Panc1 (cell line): Measurements from ENCODE around the gene KREMEN2.

Source experiments
- TF ChIP-seq, protein P1 (sequence below): fragments of 450-650 bp; IDR thresholded peaks from 2 replicates; pipeline ENCODE4 v1.5.1; 2017; ENCODE audit warnings: mild to moderate bottlenecking
- TF ChIP-seq, protein P2 (sequence below), 2 experiments: IDR thresholded peaks; 2 replicates each; pipeline ENCODE4 v1.6.1; 2011 to 2012; ENCODE audit warnings: low read depth in 2 of 2, control low read depth in 1 of 2, low read length in 1 of 2, mild to moderate bottlenecking in 1 of 2, moderate library complexity in 1 of 2; ENCODE audit not compliant: insufficient read depth in 1 of 2

DNA sequence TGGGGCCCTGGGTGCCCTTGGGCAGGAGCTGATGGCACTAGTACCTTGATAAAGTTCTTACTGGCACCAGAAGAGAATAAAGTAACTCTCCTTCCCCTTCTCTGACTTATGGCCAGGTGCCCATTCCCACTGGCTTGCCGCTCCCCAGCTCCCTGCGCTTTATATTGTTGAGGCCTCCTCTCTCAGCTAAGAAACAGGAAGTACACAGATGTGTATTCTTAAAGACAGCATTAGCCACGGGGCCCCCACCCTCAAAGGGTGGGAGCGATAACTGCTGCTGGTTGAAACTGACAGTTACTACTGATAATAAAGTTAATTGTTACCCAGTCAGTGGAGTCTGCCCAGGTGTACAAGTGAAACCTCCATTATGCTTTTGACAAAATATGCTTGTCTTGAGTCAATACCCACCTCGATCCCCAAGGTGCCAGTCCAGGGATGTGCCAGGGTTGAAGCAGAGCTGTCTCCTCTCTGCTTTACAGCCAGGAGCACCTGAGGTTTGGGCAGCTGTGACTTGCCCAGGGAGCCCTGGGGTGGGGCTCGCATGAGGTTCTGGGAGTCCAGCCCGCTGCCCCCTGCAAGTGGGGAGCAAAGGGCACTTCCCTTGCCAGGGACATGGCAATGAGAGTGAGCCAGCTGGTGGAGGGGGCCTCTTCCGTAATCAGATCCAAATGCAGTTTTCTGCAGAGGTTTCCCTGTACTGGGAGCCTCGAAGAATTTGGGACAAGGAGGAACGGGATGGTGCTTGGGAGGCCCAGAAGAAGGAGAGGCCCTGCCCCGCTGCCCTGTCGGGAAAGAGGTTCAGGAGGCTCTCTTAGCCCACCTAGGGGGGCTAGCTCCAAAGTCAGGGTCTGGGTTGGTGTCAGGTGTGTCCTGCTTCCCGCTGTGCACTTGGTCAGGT is 43.2 kb downstream of the KREMEN2 start:
- TF ChIP-seq, protein P1, sequence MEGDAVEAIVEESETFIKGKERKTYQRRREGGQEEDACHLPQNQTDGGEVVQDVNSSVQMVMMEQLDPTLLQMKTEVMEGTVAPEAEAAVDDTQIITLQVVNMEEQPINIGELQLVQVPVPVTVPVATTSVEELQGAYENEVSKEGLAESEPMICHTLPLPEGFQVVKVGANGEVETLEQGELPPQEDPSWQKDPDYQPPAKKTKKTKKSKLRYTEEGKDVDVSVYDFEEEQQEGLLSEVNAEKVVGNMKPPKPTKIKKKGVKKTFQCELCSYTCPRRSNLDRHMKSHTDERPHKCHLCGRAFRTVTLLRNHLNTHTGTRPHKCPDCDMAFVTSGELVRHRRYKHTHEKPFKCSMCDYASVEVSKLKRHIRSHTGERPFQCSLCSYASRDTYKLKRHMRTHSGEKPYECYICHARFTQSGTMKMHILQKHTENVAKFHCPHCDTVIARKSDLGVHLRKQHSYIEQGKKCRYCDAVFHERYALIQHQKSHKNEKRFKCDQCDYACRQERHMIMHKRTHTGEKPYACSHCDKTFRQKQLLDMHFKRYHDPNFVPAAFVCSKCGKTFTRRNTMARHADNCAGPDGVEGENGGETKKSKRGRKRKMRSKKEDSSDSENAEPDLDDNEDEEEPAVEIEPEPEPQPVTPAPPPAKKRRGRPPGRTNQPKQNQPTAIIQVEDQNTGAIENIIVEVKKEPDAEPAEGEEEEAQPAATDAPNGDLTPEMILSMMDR: no peak
- TF ChIP-seq, protein P2, sequence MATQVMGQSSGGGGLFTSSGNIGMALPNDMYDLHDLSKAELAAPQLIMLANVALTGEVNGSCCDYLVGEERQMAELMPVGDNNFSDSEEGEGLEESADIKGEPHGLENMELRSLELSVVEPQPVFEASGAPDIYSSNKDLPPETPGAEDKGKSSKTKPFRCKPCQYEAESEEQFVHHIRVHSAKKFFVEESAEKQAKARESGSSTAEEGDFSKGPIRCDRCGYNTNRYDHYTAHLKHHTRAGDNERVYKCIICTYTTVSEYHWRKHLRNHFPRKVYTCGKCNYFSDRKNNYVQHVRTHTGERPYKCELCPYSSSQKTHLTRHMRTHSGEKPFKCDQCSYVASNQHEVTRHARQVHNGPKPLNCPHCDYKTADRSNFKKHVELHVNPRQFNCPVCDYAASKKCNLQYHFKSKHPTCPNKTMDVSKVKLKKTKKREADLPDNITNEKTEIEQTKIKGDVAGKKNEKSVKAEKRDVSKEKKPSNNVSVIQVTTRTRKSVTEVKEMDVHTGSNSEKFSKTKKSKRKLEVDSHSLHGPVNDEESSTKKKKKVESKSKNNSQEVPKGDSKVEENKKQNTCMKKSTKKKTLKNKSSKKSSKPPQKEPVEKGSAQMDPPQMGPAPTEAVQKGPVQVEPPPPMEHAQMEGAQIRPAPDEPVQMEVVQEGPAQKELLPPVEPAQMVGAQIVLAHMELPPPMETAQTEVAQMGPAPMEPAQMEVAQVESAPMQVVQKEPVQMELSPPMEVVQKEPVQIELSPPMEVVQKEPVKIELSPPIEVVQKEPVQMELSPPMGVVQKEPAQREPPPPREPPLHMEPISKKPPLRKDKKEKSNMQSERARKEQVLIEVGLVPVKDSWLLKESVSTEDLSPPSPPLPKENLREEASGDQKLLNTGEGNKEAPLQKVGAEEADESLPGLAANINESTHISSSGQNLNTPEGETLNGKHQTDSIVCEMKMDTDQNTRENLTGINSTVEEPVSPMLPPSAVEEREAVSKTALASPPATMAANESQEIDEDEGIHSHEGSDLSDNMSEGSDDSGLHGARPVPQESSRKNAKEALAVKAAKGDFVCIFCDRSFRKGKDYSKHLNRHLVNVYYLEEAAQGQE (IDR thresholded peaks at IDR 0.05; ENCODE audit: insufficient read depth in 1 of 2, low read depth in 2 of 2, low read length in 1 of 2): no peak
